Lung (tissue), 12 donors: ENCODE data around the gene ADARB1. TPM values are rescaled to one million over a fixed set of nuclear protein-coding genes. Genes with fewer than 3 reads are reported as not detected.

Experiments used
- ATAC-seq: fragments of 200-7000 bp; cut with Tn5 transposase; one replicate; pipeline ENCODE4 v1.9.1; 2020; ENCODE audit warnings: moderate number of reproducible peaks; ENCODE audit not compliant: insufficient read depth, low FRiP score
- DNase-seq, 3 donors: peaks; one replicate each; pipeline ENCODE4 v3.0.0-alpha.2; 2013 to 2017
- H3K27ac ChIP-seq, 2 donors: one replicate each; pipeline ENCODE4 v1.5.1; 2013; ENCODE audit warnings: mild to moderate bottlenecking in 2 of 2, moderate library complexity in 2 of 2, control low read depth in 1 of 2, inconsistent platforms in 1 of 2, low read depth in 1 of 2, low read length in 1 of 2
- H3K27me3 ChIP-seq, 3 donors: one replicate each; pipeline ENCODE4 v1.5.1; 2013; ENCODE audit warnings: low read length in 2 of 3; ENCODE audit not compliant: control insufficient read depth in 3 of 3, insufficient read depth in 3 of 3
- H3K36me3 ChIP-seq, 4 donors: one replicate each; pipeline ENCODE4 v1.5.1; 2013; ENCODE audit warnings: low read length in 4 of 4, mild to moderate bottlenecking in 1 of 4, moderate library complexity in 1 of 4; ENCODE audit not compliant: control insufficient read depth in 4 of 4, insufficient read depth in 4 of 4
- H3K4me1 ChIP-seq, 5 donors: one replicate each; pipeline ENCODE4 v1.5.1; 2013; ENCODE audit warnings: low read length in 5 of 5, mild to moderate bottlenecking in 2 of 5, moderate library complexity in 1 of 5; ENCODE audit not compliant: control insufficient read depth in 5 of 5, insufficient read depth in 5 of 5
- H3K4me3 ChIP-seq: one replicate; pipeline ENCODE4 v1.5.1; 2013; ENCODE audit warnings: mild to moderate bottlenecking, control low read depth, moderate library complexity
- H3K9ac ChIP-seq, 2 donors: one replicate each; pipeline ENCODE4 v1.5.1; 2013; ENCODE audit warnings: low read length in 2 of 2, control low read depth in 1 of 2; ENCODE audit not compliant: insufficient read depth in 1 of 2
- H3K9me3 ChIP-seq, 4 donors: one replicate each; pipeline ENCODE4 v1.5.1; 2013; ENCODE audit warnings: low read length in 3 of 4, mild to moderate bottlenecking in 1 of 4, moderate library complexity in 1 of 4; ENCODE audit not compliant: control insufficient read depth in 4 of 4, insufficient read depth in 3 of 4
- WGBS, 2 donors: extraction: QIAGEN DNeasy Blood & Tissue Kit; methylation state at CpG; one replicate each; pipeline ENCODE4 v1.1.7; 2013; 5-methylcytosine and 5-hydroxymethylcytosine counted together
- polyA plus RNA-seq, 2 donors: library from polyadenylated mRNA; stranded (reverse); fragments of 200-250 nt; gene quantifications; one replicate each; pipeline ENCODE4 v1.2.1, GENCODE V29; 2013
- total RNA-seq, 2 donors: library from RNA; depleted of rRNA in 1 of 2; stranded (reverse); fragments of >200 nt in 1 of 2; gene quantifications; one replicate each; pipeline ENCODE4 v1.2.1, GENCODE V29; 2014 to 2021
- TF ChIP-seq, protein P1 (sequence below): IDR thresholded peaks from 2 replicates; pipeline ENCODE4 v1.5.1; 2012; ENCODE audit warnings: mild to moderate bottlenecking; ENCODE audit errors: control extremely low read depth, extremely low read depth
- donor health status: control.
- donor health status: control.
- donor health status: Bipolar disorder and iron deficiency.
- donor health status: healthy.
- donor health status: DM: yes; HTN: yes; CAD: no.

The ADARB1 gene
- total and polyA plus RNA-seq, 4 donors, result 13.4 to 47.7 (median 32.6) TPM

DNA sequence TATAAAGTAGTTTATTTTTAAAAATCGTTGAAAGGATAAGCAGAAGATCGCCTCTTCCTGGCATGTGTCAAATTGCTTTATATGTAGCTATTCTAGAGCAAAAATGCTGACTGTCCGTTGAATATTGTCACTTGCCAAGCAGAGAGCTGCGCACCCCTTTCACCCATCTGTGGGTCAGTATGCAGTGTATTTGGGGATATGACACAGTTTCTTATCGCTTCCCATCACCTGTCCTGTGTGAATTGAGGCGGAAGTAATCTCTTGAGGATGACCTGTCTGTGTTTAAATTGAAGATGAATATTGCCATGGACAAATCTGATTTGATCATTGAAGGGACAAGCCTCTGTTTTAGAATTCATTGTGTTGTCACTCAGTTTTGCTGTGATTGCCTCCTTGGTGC, 161.1 kb downstream of the ADARB1 start:
- H3K27ac ChIP-seq, result no peak overlapping the region
- no peaks in the 10 kb centered on the region for H3K36me3 ChIP-seq
- TF ChIP-seq, protein P1, sequence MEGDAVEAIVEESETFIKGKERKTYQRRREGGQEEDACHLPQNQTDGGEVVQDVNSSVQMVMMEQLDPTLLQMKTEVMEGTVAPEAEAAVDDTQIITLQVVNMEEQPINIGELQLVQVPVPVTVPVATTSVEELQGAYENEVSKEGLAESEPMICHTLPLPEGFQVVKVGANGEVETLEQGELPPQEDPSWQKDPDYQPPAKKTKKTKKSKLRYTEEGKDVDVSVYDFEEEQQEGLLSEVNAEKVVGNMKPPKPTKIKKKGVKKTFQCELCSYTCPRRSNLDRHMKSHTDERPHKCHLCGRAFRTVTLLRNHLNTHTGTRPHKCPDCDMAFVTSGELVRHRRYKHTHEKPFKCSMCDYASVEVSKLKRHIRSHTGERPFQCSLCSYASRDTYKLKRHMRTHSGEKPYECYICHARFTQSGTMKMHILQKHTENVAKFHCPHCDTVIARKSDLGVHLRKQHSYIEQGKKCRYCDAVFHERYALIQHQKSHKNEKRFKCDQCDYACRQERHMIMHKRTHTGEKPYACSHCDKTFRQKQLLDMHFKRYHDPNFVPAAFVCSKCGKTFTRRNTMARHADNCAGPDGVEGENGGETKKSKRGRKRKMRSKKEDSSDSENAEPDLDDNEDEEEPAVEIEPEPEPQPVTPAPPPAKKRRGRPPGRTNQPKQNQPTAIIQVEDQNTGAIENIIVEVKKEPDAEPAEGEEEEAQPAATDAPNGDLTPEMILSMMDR, result no peak
- WGBS, 2 donors, result 78 to 89% methylated on average over 6 of the region's 6 CpGs
- H3K4me1 ChIP-seq, result peaks cover 0 to 1% (median 0%) of the 10 kb centered on the region in 5 donors
- H3K4me3 ChIP-seq, result no peak overlapping the region
- DNase-seq (no peak), ATAC-seq (no peak)
- H3K9ac ChIP-seq, result no peak overlapping the region
- H3K9me3 ChIP-seq, result peaks cover 0 to 2% (median 0%) of the 10 kb centered on the region in 4 donors
- no peaks in the 10 kb centered on the region for H3K27me3 ChIP-seq

DNA sequence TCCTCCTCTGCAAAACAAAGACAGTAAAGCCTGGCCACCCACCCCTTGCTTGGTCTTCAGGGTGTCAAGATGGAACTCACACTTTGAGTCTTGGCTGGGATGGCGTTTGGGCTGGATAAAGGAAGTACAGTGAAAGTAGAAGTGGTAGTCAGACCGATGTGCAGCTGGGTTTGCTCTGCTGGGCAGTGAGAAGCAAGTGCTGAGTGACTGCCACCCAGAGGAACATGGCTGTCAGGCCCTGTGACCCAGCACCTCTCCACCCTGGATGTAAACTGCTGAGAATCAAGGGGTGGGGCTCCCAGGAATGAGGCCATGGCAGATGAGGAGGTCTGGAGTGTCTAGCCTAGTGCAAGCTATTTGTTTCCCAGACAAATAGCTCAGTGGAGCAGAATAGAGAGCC, 162.1 kb downstream of the ADARB1 start:
- TF ChIP-seq, protein P1, result no peak
- H3K36me3 ChIP-seq, result no peaks in the 10 kb centered on the region
- H3K27me3 ChIP-seq, result no peaks in the 10 kb centered on the region
- no peak overlapping the region for H3K4me3 ChIP-seq
- no peak overlapping the region for H3K27ac ChIP-seq
- no peak for DNase-seq
- no peak overlapping the region for H3K9ac ChIP-seq
- ATAC-seq, result no peak
- peaks cover 0 to 5% (median 0%) of the 10 kb centered on the region in 4 donors for H3K9me3 ChIP-seq
- 22 to 44% methylated on average over 2 of the region's 2 CpGs for WGBS, 2 donors
- H3K4me1 ChIP-seq, result peaks cover 0 to 1% (median 0%) of the 10 kb centered on the region in 5 donors

DNA sequence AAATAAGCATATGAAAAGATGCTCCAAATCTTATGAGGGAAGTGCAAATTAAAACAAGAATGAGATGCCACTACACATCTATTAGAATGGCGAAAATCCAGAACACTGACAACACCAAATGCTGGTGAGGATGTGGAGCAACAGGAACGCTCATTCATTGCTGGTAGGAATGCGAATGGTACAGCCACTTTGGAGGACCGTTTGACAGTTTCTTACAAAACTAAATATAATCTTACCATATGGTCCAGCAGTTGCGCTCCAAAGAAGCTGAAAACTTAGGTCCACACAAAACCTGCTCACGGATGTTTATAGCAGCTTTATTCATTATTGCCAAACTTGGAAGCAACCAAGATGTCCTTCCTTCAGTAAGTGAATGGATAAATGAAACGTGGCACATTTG, 163.0 kb downstream of the ADARB1 start:
- WGBS, 2 donors, result 91 to 93% methylated on average over 7 of the region's 7 CpGs
- Histone ChIP-seq H3K9me3 (peaks cover 0 to 8% (median 0%) of the 10 kb centered on the region in 4 donors), H3K27ac (no peak overlapping the region), H3K9ac (no peak overlapping the region), H3K27me3 (no peaks in the 10 kb centered on the region), H3K4me3 (no peak overlapping the region), H3K4me1 (peaks cover 0 to 1% (median 0%) of the 10 kb centered on the region in 5 donors), H3K36me3 (no peaks in the 10 kb centered on the region)
- DNase-seq, result no peak
- no peak for ATAC-seq
- TF ChIP-seq, protein P1, result no peak

GRCh38 chr21:45241357-45241756, 167.0 kb downstream of the ADARB1 start:
- H3K36me3 ChIP-seq, result no peaks in the 10 kb centered on the region
- H3K27me3 ChIP-seq, result no peaks in the 10 kb centered on the region
- peaks cover 0 to 16% (median 3%) of the 10 kb centered on the region in 4 donors for H3K9me3 ChIP-seq
- H3K9ac ChIP-seq, result no peak overlapping the region
- no peak overlapping the region for H3K27ac ChIP-seq
- H3K4me1 ChIP-seq, result no peaks in the 10 kb centered on the region
- H3K4me3 ChIP-seq, result no peak overlapping the region
- 79 to 84% methylated on average over 3 of the region's 3 CpGs for WGBS, 2 donors
- ATAC-seq (no peak), DNase-seq (no peak)
- TF ChIP-seq, protein P1, result no peak
